ENCODE results near the gene SYT17. TPM values are rescaled to one million over a fixed set of nuclear protein-coding genes. Genes with fewer than 3 reads are reported as not detected.

The SYT17 gene
- total RNA-seq, 2 experiments from 2014 or later = not detected

- Mint-ChIP-seq H3K9me3 (ENCODE audit: insufficient read depth) (no peaks in the 10 kb centered on the region), H3K36me3 (ENCODE audit: low read depth) (no peaks in the 10 kb centered on the region), H3K27me3 (ENCODE audit: low read depth) (no peaks in the 10 kb centered on the region), H3K4me1 (ENCODE audit: low read depth) (no peaks in the 10 kb centered on the region), H3K27ac (no peak overlapping the region), H3K4me3 (no peak overlapping the region)
- no peak for ATAC-seq
- POLR2A ChIA-PET = no interaction called here
- DNase-seq = no peak
- CTCF ChIA-PET = no interaction called here
These were observed 84.9 kb downstream of the SYT17 start for GRCh38 chr16:19252904-19253303.

- ATAC-seq = no peak
- no peaks in the 10 kb centered on the region for H3K9me3 Mint-ChIP-seq (ENCODE audit: insufficient read depth)
- CTCF ChIA-PET = no interaction called here
These were observed 86.6 kb downstream of the SYT17 start for GRCh38 chr16:19254611-19255010.

GRCh38 chr16:19264123-19264673 lies 96.2 kb downstream of the SYT17 start:
- peaks cover 4% of the 10 kb centered on the region for H3K27me3 Mint-ChIP-seq (ENCODE audit: low read depth)
- POLR2A ChIA-PET = no interaction called here
- H3K4me3 Mint-ChIP-seq = no peak overlapping the region
- H3K36me3 Mint-ChIP-seq (ENCODE audit: low read depth) = no peaks in the 10 kb centered on the region
- no peak for ATAC-seq
- no peak overlapping the region for H3K27ac Mint-ChIP-seq
- CTCF ChIA-PET = no interaction called here
- H3K4me1 Mint-ChIP-seq (ENCODE audit: low read depth) = no peaks in the 10 kb centered on the region
- H3K9me3 Mint-ChIP-seq (ENCODE audit: insufficient read depth) = peaks cover 14% of the 10 kb centered on the region
- no peak for DNase-seq

More at GRCh38 chr16:19254611-19255010, 86.6 kb downstream of the SYT17 start:
- POLR2A ChIA-PET = no interaction called here
- no peaks in the 10 kb centered on the region for H3K4me1 Mint-ChIP-seq (ENCODE audit: low read depth)
- no peak overlapping the region for H3K27ac Mint-ChIP-seq
- H3K27me3 Mint-ChIP-seq (ENCODE audit: low read depth) = peaks cover 1% of the 10 kb centered on the region
- no peak overlapping the region for H3K4me3 Mint-ChIP-seq
- no peaks in the 10 kb centered on the region for H3K36me3 Mint-ChIP-seq (ENCODE audit: low read depth)
- DNase-seq = no peak

GRCh38 chr16:19265380-19265930 lies 97.4 kb downstream of the SYT17 start:
- DNase-seq (no peak), ATAC-seq (no peak)
- ChIA-PET CTCF (no interaction called here), POLR2A (no interaction called here)
- H3K36me3 Mint-ChIP-seq (ENCODE audit: low read depth) = no peaks in the 10 kb centered on the region
- H3K27me3 Mint-ChIP-seq (ENCODE audit: low read depth) = no peaks in the 10 kb centered on the region
- H3K4me3 Mint-ChIP-seq = no peak overlapping the region
- peaks cover 15% of the 10 kb centered on the region for H3K9me3 Mint-ChIP-seq (ENCODE audit: insufficient read depth)
- H3K4me1 Mint-ChIP-seq (ENCODE audit: low read depth) = no peaks in the 10 kb centered on the region
- no peak overlapping the region for H3K27ac Mint-ChIP-seq

GRCh38 chr16:19266774-19267173 lies 98.7 kb downstream of the SYT17 start:
- Mint-ChIP-seq H3K4me3 (no peak overlapping the region), H3K27ac (no peak overlapping the region)
- POLR2A ChIA-PET = no interaction called here

GRCh38 chr16:19269098-19269497 lies 101.1 kb downstream of the SYT17 start:
- no peaks in the 10 kb centered on the region for H3K4me1 Mint-ChIP-seq (ENCODE audit: low read depth)
- ChIA-PET CTCF (no interaction called here), POLR2A (no interaction called here)
- H3K27ac Mint-ChIP-seq = no peak overlapping the region
- ATAC-seq (no peak), DNase-seq (no peak)
- peaks cover 15% of the 10 kb centered on the region for H3K9me3 Mint-ChIP-seq (ENCODE audit: insufficient read depth)
- no peak overlapping the region for H3K4me3 Mint-ChIP-seq
- H3K27me3 Mint-ChIP-seq (ENCODE audit: low read depth) = no peaks in the 10 kb centered on the region
- no peaks in the 10 kb centered on the region for H3K36me3 Mint-ChIP-seq (ENCODE audit: low read depth)

More at GRCh38 chr16:19266774-19267173, 98.7 kb downstream of the SYT17 start:
- ATAC-seq (no peak), DNase-seq (no peak)
- H3K27me3 Mint-ChIP-seq (ENCODE audit: low read depth) = no peaks in the 10 kb centered on the region
- no peaks in the 10 kb centered on the region for H3K36me3 Mint-ChIP-seq (ENCODE audit: low read depth)
- no peaks in the 10 kb centered on the region for H3K4me1 Mint-ChIP-seq (ENCODE audit: low read depth)
- H3K9me3 Mint-ChIP-seq (ENCODE audit: insufficient read depth) = peaks cover 15% of the 10 kb centered on the region
- CTCF ChIA-PET = no interaction called here

- Mint-ChIP-seq H3K4me1 (ENCODE audit: low read depth) (no peaks in the 10 kb centered on the region), H3K36me3 (ENCODE audit: low read depth) (no peaks in the 10 kb centered on the region), H3K27me3 (ENCODE audit: low read depth) (no peaks in the 10 kb centered on the region), H3K27ac (no peak overlapping the region), H3K4me3 (no peak overlapping the region), H3K9me3 (ENCODE audit: insufficient read depth) (peaks cover under 1% of the 10 kb centered on the region)
- CTCF ChIA-PET = no interaction called here
- POLR2A ChIA-PET = no interaction called here
- ATAC-seq (no peak), DNase-seq (no peak)
These were observed 106.2 kb downstream of the SYT17 start for GRCh38 chr16:19274165-19274797.

- Mint-ChIP-seq H3K4me1 (ENCODE audit: low read depth) (no peaks in the 10 kb centered on the region), H3K36me3 (ENCODE audit: low read depth) (no peaks in the 10 kb centered on the region), H3K27ac (no peak overlapping the region), H3K4me3 (no peak overlapping the region), H3K9me3 (ENCODE audit: insufficient read depth) (no peaks in the 10 kb centered on the region), H3K27me3 (ENCODE audit: low read depth) (no peaks in the 10 kb centered on the region)
- DNase-seq = no peak
- ChIA-PET CTCF (no interaction called here), POLR2A (no interaction called here)
- no peak for ATAC-seq
These were observed 110.4 kb downstream of the SYT17 start for GRCh38 chr16:19278403-19278802.

GRCh38 chr16:19281246-19281645 lies 113.2 kb downstream of the SYT17 start:
- DNase-seq (no peak), ATAC-seq (no peak)
- Mint-ChIP-seq H3K9me3 (ENCODE audit: insufficient read depth) (no peaks in the 10 kb centered on the region), H3K27ac (no peak overlapping the region), H3K4me1 (ENCODE audit: low read depth) (no peaks in the 10 kb centered on the region), H3K36me3 (ENCODE audit: low read depth) (no peaks in the 10 kb centered on the region), H3K27me3 (ENCODE audit: low read depth) (no peaks in the 10 kb centered on the region), H3K4me3 (no peak overlapping the region)
- POLR2A ChIA-PET = no interaction called here
- CTCF ChIA-PET = no interaction called here

- no peaks in the 10 kb centered on the region for H3K4me1 Mint-ChIP-seq (ENCODE audit: low read depth)
- no peak overlapping the region for H3K27ac Mint-ChIP-seq
- no peak for DNase-seq
- H3K36me3 Mint-ChIP-seq (ENCODE audit: low read depth) = no peaks in the 10 kb centered on the region
- ChIA-PET POLR2A (no interaction called here), CTCF (no interaction called here)
- ATAC-seq = no peak
- no peaks in the 10 kb centered on the region for H3K27me3 Mint-ChIP-seq (ENCODE audit: low read depth)
- H3K4me3 Mint-ChIP-seq = no peak overlapping the region
- H3K9me3 Mint-ChIP-seq (ENCODE audit: insufficient read depth) = no peaks in the 10 kb centered on the region
These were observed 114.1 kb downstream of the SYT17 start for GRCh38 chr16:19282101-19282500.

- no peak overlapping the region for H3K27ac Mint-ChIP-seq
- no peak for ATAC-seq
- H3K9me3 Mint-ChIP-seq (ENCODE audit: insufficient read depth) = no peaks in the 10 kb centered on the region
- POLR2A ChIA-PET = no interaction called here
- H3K36me3 Mint-ChIP-seq (ENCODE audit: low read depth) = no peaks in the 10 kb centered on the region
- no peaks in the 10 kb centered on the region for H3K4me1 Mint-ChIP-seq (ENCODE audit: low read depth)
- no peak for DNase-seq
- H3K27me3 Mint-ChIP-seq (ENCODE audit: low read depth) = no peaks in the 10 kb centered on the region
- CTCF ChIA-PET = no interaction called here
- H3K4me3 Mint-ChIP-seq = no peak overlapping the region
These were observed 115.6 kb downstream of the SYT17 start for GRCh38 chr16:19283637-19284036.

- Mint-ChIP-seq H3K4me3 (no peak overlapping the region), H3K4me1 (ENCODE audit: low read depth) (no peaks in the 10 kb centered on the region), H3K9me3 (ENCODE audit: insufficient read depth) (no peaks in the 10 kb centered on the region), H3K27me3 (ENCODE audit: low read depth) (no peaks in the 10 kb centered on the region), H3K36me3 (ENCODE audit: low read depth) (no peaks in the 10 kb centered on the region), H3K27ac (no peak overlapping the region)
- CTCF ChIA-PET = no interaction called here
- ATAC-seq (no peak), DNase-seq (no peak)
- POLR2A ChIA-PET = no interaction called here
These were observed 116.2 kb downstream of the SYT17 start for GRCh38 chr16:19284207-19284606.

- H3K36me3 Mint-ChIP-seq (ENCODE audit: low read depth) = no peaks in the 10 kb centered on the region
These were observed 117.4 kb downstream of the SYT17 start, which contains the start of gene CLEC19A for GRCh38 chr16:19285431-19285830. Gene CLEC19A (plus strand): TSS chr16:19285731. CDS start chr16:19285852, 121 bp downstream.

More at GRCh38 chr16:19285431-19285830, 117.4 kb downstream of the SYT17 start, which contains the start of gene CLEC19A:
- DNase-seq (no peak), ATAC-seq (no peak)
- Mint-ChIP-seq H3K27me3 (ENCODE audit: low read depth) (no peaks in the 10 kb centered on the region), H3K27ac (no peak within 1 kb of the TSS), H3K4me1 (ENCODE audit: low read depth) (no peaks in the 10 kb centered on the region), H3K9me3 (ENCODE audit: insufficient read depth) (no peaks in the 10 kb centered on the region), H3K4me3 (no peak within 1 kb of the TSS)
- CTCF ChIA-PET = no interaction called here
- POLR2A ChIA-PET = no interaction called here

Measured in activated CD8-positive, alpha-beta T cell treated with anti-CD3 and anti-CD28 coated beads, Interleukin-2, amount 10 ng/mL, durations not matched to agents 7 days and 5 days (primary cell).